Adipocyte (in vitro differentiated cells): Measurements from ENCODE around the gene CLEC16A.

Experiments
- DNase-seq: peaks from one replicate; pipeline ENCODE4 v3.0.0-alpha.2; 2015; ENCODE audit warnings: low read depth
- H3K27me3 ChIP-seq: replicated peaks from 2 replicates; pipeline ENCODE4 v1.7.0; 2013; ENCODE audit warnings: mild to moderate bottlenecking, low read length, moderate library complexity; ENCODE audit not compliant: control insufficient read depth, insufficient read depth
- H3K36me3 ChIP-seq: 2 replicates; pipeline ENCODE4 v1.7.0; 2013; ENCODE audit warnings: low read length, mild to moderate bottlenecking, moderate library complexity; ENCODE audit not compliant: control insufficient read depth, insufficient read depth, severe bottlenecking
- H3K4me1 ChIP-seq: 2 replicates; pipeline ENCODE4 v1.7.0; 2013; ENCODE audit warnings: mild to moderate bottlenecking, low read length, moderate library complexity; ENCODE audit not compliant: control insufficient read depth, insufficient read depth
- H3K4me3 ChIP-seq: 2 replicates; pipeline ENCODE4 v1.7.0; 2013; ENCODE audit warnings: mild to moderate bottlenecking, low read length, moderate library complexity
- H3K9ac ChIP-seq: 2 replicates; pipeline ENCODE4 v1.7.0; 2013; ENCODE audit warnings: mild to moderate bottlenecking, low read length, moderate library complexity
- H3K9me3 ChIP-seq: 2 replicates; pipeline ENCODE4 v1.7.0; 2013; ENCODE audit warnings: mild to moderate bottlenecking, low read length, moderate library complexity; ENCODE audit not compliant: control insufficient read depth

CLEC16A gene

GRCh38 chr16:11111856-11112634 lies 167.7 kb downstream of the CLEC16A start:
- Histone ChIP-seq H3K9me3 (peaks cover 11% of the 10 kb centered on the region), H3K27me3 (no peaks in the 10 kb centered on the region), H3K4me1 (no peaks in the 10 kb centered on the region), H3K4me3 (no peak overlapping the region), H3K36me3 (no peaks in the 10 kb centered on the region), H3K9ac (no peak overlapping the region)
- no peak for DNase-seq

GRCh38 chr16:11112723-11113348 lies 168.5 kb downstream of the CLEC16A start:
- no peak overlapping the region for H3K4me3 ChIP-seq
- no peaks in the 10 kb centered on the region for H3K4me1 ChIP-seq
- no peaks in the 10 kb centered on the region for H3K36me3 ChIP-seq
- DNase-seq: no peak
- H3K27me3 ChIP-seq: no peaks in the 10 kb centered on the region
- H3K9me3 ChIP-seq: peaks cover 11% of the 10 kb centered on the region
- no peak overlapping the region for H3K9ac ChIP-seq

GRCh38 chr16:11114366-11115164 lies 170.2 kb downstream of the CLEC16A start:
- Histone ChIP-seq H3K4me1 (peaks cover 6% of the 10 kb centered on the region), H3K9ac (no peak overlapping the region), H3K9me3 (peaks cover 11% of the 10 kb centered on the region), H3K4me3 (no peak overlapping the region), H3K36me3 (no peaks in the 10 kb centered on the region), H3K27me3 (no peaks in the 10 kb centered on the region)
- no peak for DNase-seq

- no peak for DNase-seq
- Histone ChIP-seq H3K36me3 (peaks cover 12% of the 10 kb centered on the region), H3K4me3 (no peak overlapping the region), H3K4me1 (peaks cover 11% of the 10 kb centered on the region), H3K9ac (no peak overlapping the region), H3K27me3 (no peaks in the 10 kb centered on the region), H3K9me3 (no peaks in the 10 kb centered on the region)
Observed at GRCh38 chr16:11117576-11118211, 173.3 kb downstream of the CLEC16A start.

- Histone ChIP-seq H3K4me1 (peaks cover 11% of the 10 kb centered on the region), H3K27me3 (no peaks in the 10 kb centered on the region)
- DNase-seq: peak; percentile 32
Observed at GRCh38 chr16:11118479-11118878, 174.1 kb downstream of the CLEC16A start.

GRCh38 chr16:11121083-11121608 lies 176.8 kb downstream of the CLEC16A start:
- no peaks in the 10 kb centered on the region for H3K27me3 ChIP-seq
- H3K4me3 ChIP-seq: no peak overlapping the region
- peaks cover 40% of the 10 kb centered on the region for H3K36me3 ChIP-seq
- DNase-seq: no peak
- no peaks in the 10 kb centered on the region for H3K9me3 ChIP-seq
- H3K4me1 ChIP-seq: peaks cover 11% of the 10 kb centered on the region
- H3K9ac ChIP-seq: no peak overlapping the region

More at GRCh38 chr16:11118479-11118878, 174.1 kb downstream of the CLEC16A start:
- H3K9ac ChIP-seq: no peak overlapping the region
- H3K4me3 ChIP-seq: no peak overlapping the region
- H3K36me3 ChIP-seq: peaks cover 16% of the 10 kb centered on the region
- no peaks in the 10 kb centered on the region for H3K9me3 ChIP-seq

GRCh38 chr16:11121914-11122692 lies 177.7 kb downstream of the CLEC16A start:
- H3K4me1 ChIP-seq: peaks cover 11% of the 10 kb centered on the region
- no peaks in the 10 kb centered on the region for H3K9me3 ChIP-seq
- peaks cover 47% of the 10 kb centered on the region for H3K36me3 ChIP-seq
- no peak overlapping the region for H3K9ac ChIP-seq
- no peak overlapping the region for H3K4me3 ChIP-seq
- DNase-seq: no peak
- H3K27me3 ChIP-seq: no peaks in the 10 kb centered on the region

- Histone ChIP-seq H3K9ac (no peak overlapping the region), H3K9me3 (no peaks in the 10 kb centered on the region), H3K4me3 (no peak overlapping the region), H3K36me3 (peaks cover 49% of the 10 kb centered on the region), H3K27me3 (no peaks in the 10 kb centered on the region), H3K4me1 (peaks cover 11% of the 10 kb centered on the region)
- DNase-seq: no peak
Observed at GRCh38 chr16:11123666-11124065, 179.3 kb downstream of the CLEC16A start.

GRCh38 chr16:11125936-11126335 lies 181.6 kb downstream of the CLEC16A start:
- Histone ChIP-seq H3K27me3 (no peaks in the 10 kb centered on the region), H3K36me3 (peaks cover 45% of the 10 kb centered on the region), H3K9ac (no peak overlapping the region), H3K9me3 (no peaks in the 10 kb centered on the region), H3K4me3 (no peak overlapping the region), H3K4me1 (peaks cover 18% of the 10 kb centered on the region)
- DNase-seq: no peak

- Histone ChIP-seq H3K27me3 (no peaks in the 10 kb centered on the region), H3K9ac (no peak overlapping the region), H3K4me3 (no peak overlapping the region), H3K9me3 (no peaks in the 10 kb centered on the region), H3K36me3 (peaks cover 40% of the 10 kb centered on the region), H3K4me1 (peaks cover 18% of the 10 kb centered on the region)
- DNase-seq: no peak
Observed at GRCh38 chr16:11126399-11127054, 182.2 kb downstream of the CLEC16A start.
